ENCODE data around the gene NFIX.
A peak's percentile ranks its signal among the peaks of the same experiment; 100 is the strongest.

DNA sequence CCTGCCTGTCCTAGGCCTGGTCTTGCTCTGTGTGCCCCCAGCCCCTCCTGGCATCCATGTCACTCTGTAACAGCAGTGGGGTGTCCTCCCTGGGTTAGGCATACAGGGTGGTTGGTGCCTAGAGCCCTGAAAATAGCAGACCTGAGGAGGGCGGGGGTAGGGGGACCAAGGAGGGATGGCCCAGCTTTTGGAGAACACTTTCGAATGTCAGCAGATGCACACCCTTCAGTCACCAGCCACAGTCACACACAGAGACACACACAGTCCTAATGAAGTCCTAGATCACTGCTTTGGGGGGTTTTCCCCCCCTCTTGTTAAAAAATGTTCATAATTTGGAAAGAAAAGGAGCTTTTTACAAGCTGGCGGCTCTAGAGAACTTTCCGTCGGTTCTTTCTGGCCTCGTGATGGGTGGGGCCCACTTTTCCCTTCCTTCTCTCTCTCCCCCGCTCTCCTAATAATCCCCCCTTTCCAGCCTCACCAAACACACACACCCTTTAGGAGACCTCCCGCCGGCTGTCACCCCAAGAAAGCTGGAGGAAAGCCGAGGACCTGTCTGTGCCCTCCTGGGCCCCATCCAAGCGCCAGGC lies 59.4 kb downstream of the NFIX start:
- TF ChIP-seq, protein P1, sequence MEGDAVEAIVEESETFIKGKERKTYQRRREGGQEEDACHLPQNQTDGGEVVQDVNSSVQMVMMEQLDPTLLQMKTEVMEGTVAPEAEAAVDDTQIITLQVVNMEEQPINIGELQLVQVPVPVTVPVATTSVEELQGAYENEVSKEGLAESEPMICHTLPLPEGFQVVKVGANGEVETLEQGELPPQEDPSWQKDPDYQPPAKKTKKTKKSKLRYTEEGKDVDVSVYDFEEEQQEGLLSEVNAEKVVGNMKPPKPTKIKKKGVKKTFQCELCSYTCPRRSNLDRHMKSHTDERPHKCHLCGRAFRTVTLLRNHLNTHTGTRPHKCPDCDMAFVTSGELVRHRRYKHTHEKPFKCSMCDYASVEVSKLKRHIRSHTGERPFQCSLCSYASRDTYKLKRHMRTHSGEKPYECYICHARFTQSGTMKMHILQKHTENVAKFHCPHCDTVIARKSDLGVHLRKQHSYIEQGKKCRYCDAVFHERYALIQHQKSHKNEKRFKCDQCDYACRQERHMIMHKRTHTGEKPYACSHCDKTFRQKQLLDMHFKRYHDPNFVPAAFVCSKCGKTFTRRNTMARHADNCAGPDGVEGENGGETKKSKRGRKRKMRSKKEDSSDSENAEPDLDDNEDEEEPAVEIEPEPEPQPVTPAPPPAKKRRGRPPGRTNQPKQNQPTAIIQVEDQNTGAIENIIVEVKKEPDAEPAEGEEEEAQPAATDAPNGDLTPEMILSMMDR (IDR thresholded peaks at IDR 0.05): no peak
- TF ChIP-seq EP300 (IDR thresholded peaks at IDR 0.05) (no peak), POLR2AphosphoS5 (IDR thresholded peaks at IDR 0.05) (peak in 3 of 4 donors; percentile 2 to 3 (median 3)), POLR2A (IDR thresholded peaks at IDR 0.05) (no peak)

All from sigmoid colon (tissue), 4 donors.